IMR-90 (cell line): ENCODE results near the gene CBX8. TPM values are rescaled to one million over a fixed set of nuclear protein-coding genes. Genes with fewer than 3 reads are reported as not detected.

Experiments
- ATAC-seq: fragments of 200-7000 bp; cut with Tn5 transposase; 2 replicates; pipeline ENCODE4 v1.9.1; 2020; ENCODE audit warnings: low read depth, mild to moderate bottlenecking, moderate library complexity
- BruUV-seq: library from RNA; stranded (reverse); fragments of 400-500 nt; replicated peaks from 2 replicates; lab custom pipeline; 2021; lab: Mats Ljungman, UMichigan
- CTCF ChIA-PET: fragments of 300-600 bp; formaldehyde crosslinking; extraction: SDS; loops from one replicate; lab custom pipeline; 2021; ENCODE audit warnings: antibody characterized with exemption; lab: Yijun Ruan, JAX
- POLR2A ChIA-PET: fragments of 300-600 bp; sonication (Branson Sonifier 250); formaldehyde crosslinking; loops from one replicate; lab custom pipeline; 2022; ENCODE audit warnings: antibody characterized with exemption; ENCODE audit not compliant: unreplicated experiment; lab: Charles Lee
- DNase-seq: peaks from one replicate; pipeline ENCODE4 v3.0.0; 2013
- H2AFZ ChIP-seq: replicated peaks from 2 replicates; pipeline ENCODE3; 2013; ENCODE audit warnings: low read length, mild to moderate bottlenecking; ENCODE audit not compliant: poor library complexity
- H2AK5ac ChIP-seq: 2 replicates; pipeline ENCODE4 v1.6.1; 2013; ENCODE audit warnings: low read depth, low read length, inconsistent platforms
- H2AK9ac ChIP-seq: replicated peaks from 2 replicates; pipeline ENCODE3; 2013; ENCODE audit warnings: mild to moderate bottlenecking, low read depth, low read length, moderate library complexity; ENCODE audit not compliant: poor library complexity
- H2BK120ac ChIP-seq: 2 replicates; pipeline ENCODE4 v1.6.1; 2013; ENCODE audit warnings: low read depth, low read length, inconsistent platforms
- H2BK15ac ChIP-seq: 3 replicates; pipeline ENCODE4 v1.6.1; 2013; ENCODE audit warnings: low read depth, low read length, inconsistent platforms
- H2BK20ac ChIP-seq: 2 replicates; pipeline ENCODE4 v1.6.1; 2013; ENCODE audit warnings: low read depth, mild to moderate bottlenecking, inconsistent platforms, low read length, moderate library complexity
- H2BK5ac ChIP-seq: 2 replicates; pipeline ENCODE4 v1.6.1; 2013; ENCODE audit warnings: mild to moderate bottlenecking, low read depth, low read length, inconsistent platforms; ENCODE audit not compliant: poor library complexity, severe bottlenecking
- H3K14ac ChIP-seq: replicated peaks from 2 replicates; pipeline ENCODE4 v1.6.1; 2013; ENCODE audit warnings: low read depth, low read length, inconsistent platforms
- H3K18ac ChIP-seq: 2 replicates; pipeline ENCODE4 v1.6.1; 2013; ENCODE audit warnings: low read depth, low read length, control low read depth
- H3K23ac ChIP-seq: 2 replicates; pipeline ENCODE4 v1.6.1; 2013; ENCODE audit warnings: low read depth, low read length, inconsistent platforms
- H3K27ac ChIP-seq: 2 replicates; pipeline ENCODE4 v1.5.1; 2013; ENCODE audit warnings: mild to moderate bottlenecking, control low read depth, low read length; ENCODE audit not compliant: insufficient read depth
- H3K27me3 ChIP-seq: 2 replicates; pipeline ENCODE4 v1.6.1; 2013; ENCODE audit warnings: low read length; ENCODE audit not compliant: control insufficient read depth, insufficient read depth
- H3K36me3 ChIP-seq: 2 replicates; pipeline ENCODE4 v1.6.1; 2013; ENCODE audit warnings: low read length, mixed read lengths; ENCODE audit not compliant: control insufficient read depth, insufficient read depth
- H3K4ac ChIP-seq: 2 replicates; pipeline ENCODE4 v1.6.1; 2013; ENCODE audit warnings: low read depth, low read length, inconsistent platforms
- H3K4me1 ChIP-seq: 2 replicates; pipeline ENCODE4 v1.6.1; 2013; ENCODE audit warnings: low read length, mixed read lengths; ENCODE audit not compliant: control insufficient read depth, insufficient read depth
- H3K4me2 ChIP-seq: 2 replicates; pipeline ENCODE4 v1.6.1; 2013; ENCODE audit warnings: low read depth, mild to moderate bottlenecking, control low read depth, low read length, moderate library complexity
- H3K4me3 ChIP-seq: 2 replicates; pipeline ENCODE4 v1.5.1; 2013; ENCODE audit warnings: low read depth, mild to moderate bottlenecking, control low read depth, low read length, moderate library complexity; ENCODE audit not compliant: insufficient read depth
- H3K56ac ChIP-seq: 2 replicates; pipeline ENCODE4 v1.6.1; 2013; ENCODE audit warnings: low read length, inconsistent platforms; ENCODE audit not compliant: insufficient read depth; ENCODE audit errors: extremely low read depth
- H3K79me1 ChIP-seq, 2 experiments: 2 replicates each; pipeline ENCODE4 v1.6.1; 2013; ENCODE audit warnings: low read length in 2 of 2, inconsistent platforms in 1 of 2, low read depth in 1 of 2
- H3K9ac ChIP-seq: 2 replicates; pipeline ENCODE4 v1.6.1; 2013; ENCODE audit warnings: low read depth, low read length, control low read depth
- H3K9me1 ChIP-seq: 2 replicates; pipeline ENCODE4 v1.6.1; 2013; ENCODE audit warnings: low read length, inconsistent platforms; ENCODE audit not compliant: insufficient read depth
- H3K9me3 ChIP-seq: 2 replicates; pipeline ENCODE4 v1.6.1; 2013; ENCODE audit warnings: low read length; ENCODE audit not compliant: control insufficient read depth, insufficient read depth
- H4K20me1 ChIP-seq: 2 replicates; pipeline ENCODE4 v1.6.1; 2013; ENCODE audit warnings: low read length, inconsistent platforms; ENCODE audit not compliant: insufficient read depth
- H4K5ac ChIP-seq: 2 replicates; pipeline ENCODE4 v1.6.1; 2013; ENCODE audit warnings: mild to moderate bottlenecking, low read depth, low read length, control low read depth
- H4K8ac ChIP-seq, 2 experiments: 2 replicates each; pipeline ENCODE4 v1.6.1; 2013; ENCODE audit warnings: low read depth in 2 of 2, low read length in 2 of 2, control low read depth in 1 of 2, inconsistent platforms in 1 of 2
- H4K91ac ChIP-seq: 2 replicates; pipeline ENCODE4 v1.6.1; 2013; ENCODE audit warnings: low read depth, low read length, inconsistent platforms; ENCODE audit not compliant: insufficient read depth
- CEBPB ChIP-seq: IDR thresholded peaks from 2 replicates; pipeline ENCODE4 v1.6.1; 2012; ENCODE audit warnings: low read depth, low read length, improper control_type of control experiment
- CHD1 ChIP-seq: IDR thresholded peaks from 2 replicates; pipeline ENCODE4 v1.6.1; 2012; ENCODE audit warnings: low read depth, low read length, improper control_type of control experiment
- CTCF ChIP-seq: conservative IDR thresholded peaks from 2 replicates; pipeline ENCODE4 v1.5.1; 2012; ENCODE audit warnings: mild to moderate bottlenecking, low read depth, low read length, improper control_type of control experiment
- FOS ChIP-seq: fragments of 150-350 bp; IDR thresholded peaks from 2 replicates; pipeline ENCODE4 v1.6.1; 2016; ENCODE audit warnings: low read depth, low read length
- MAFK ChIP-seq: IDR thresholded peaks from 2 replicates; pipeline ENCODE4 v1.6.1; 2012; ENCODE audit warnings: low read depth, low read length, improper control_type of control experiment
- MXI1 ChIP-seq: IDR thresholded peaks from 2 replicates; pipeline ENCODE4 v1.6.1; 2012; ENCODE audit warnings: low read depth, mild to moderate bottlenecking, low read length, moderate library complexity, borderline replicate concordance
- NFE2L2 ChIP-seq: fragments of 150-350 bp; IDR thresholded peaks from 2 replicates; pipeline ENCODE4 v1.6.1; 2016; ENCODE audit warnings: low read depth, mild to moderate bottlenecking, low read length
- RAD21 ChIP-seq: IDR thresholded peaks from 2 replicates; pipeline ENCODE4 v1.6.1; 2012; ENCODE audit warnings: low read length, improper control_type of control experiment
- RFX5 ChIP-seq: IDR thresholded peaks from 2 replicates; pipeline ENCODE4 v1.8.0; 2012; ENCODE audit warnings: low read depth, mild to moderate bottlenecking, low read length, moderate library complexity
- SMC3 ChIP-seq: fragments of 150-350 bp; IDR thresholded peaks from 2 replicates; pipeline ENCODE4 v1.6.1; 2016; ENCODE audit warnings: low read depth, mild to moderate bottlenecking, antibody characterized with exemption, low read length, moderate library complexity
- WGBS, 2 experiments: methylation state at CpG; one replicate each; pipeline versions ENCODE4 v1.1.5 to v1.1.7; 2013; ENCODE audit warnings: missing lambda C conversion rate in 2 of 2; ENCODE audit not compliant: insufficient read length in 1 of 2; ENCODE audit errors: extremely low coverage in 2 of 2; 5-methylcytosine and 5-hydroxymethylcytosine counted together
- dilution Hi-C: fragments of 300-500 bp; cut with HindIII; formaldehyde crosslinking; loops from one replicate; pipeline ENCODE4 v1.14.3; 2018; ENCODE audit warnings: low sequenced_read_pairs; ENCODE audit not compliant: unreplicated experiment
- in situ Hi-C: fragments of 300-500 bp; cut with MboI; formaldehyde crosslinking; loops from 3 replicates; pipeline ENCODE4 v1.14.3; 2019; ENCODE audit warnings: low sequenced_read_pairs, inconsistent platforms, mixed read lengths
- intact Hi-C: fragments of 100-400 bp; cut with micrococcal nuclease; formaldehyde crosslinking; loops from 2 replicates; pipeline ENCODE4 v1.10.0; 2022
- polyA plus RNA-seq, 3 experiments: library from polyadenylated mRNA; depleted of rRNA; stranded (reverse); fragments of >200 nt; gene quantifications; 2 replicates each; pipeline ENCODE4 v1.2.3, GENCODE V29; 2012; ENCODE audit warnings: low replicate concordance in 1 of 3
- total RNA-seq: library from RNA; depleted of rRNA; stranded (reverse); fragments of >200 nt; gene quantifications from 2 replicates; pipeline ENCODE4 v1.2.3, GENCODE V29; 2012
- TF ChIP-seq, protein P1 (sequence below): fragments of 150-350 bp; IDR thresholded peaks from 2 replicates; pipeline ENCODE4 v1.6.1; 2016; ENCODE audit warnings: low read depth, mild to moderate bottlenecking, low read length, moderate library complexity, borderline replicate concordance

Gene CBX8
- total and polyA plus RNA-seq, 2 of the 4 experiments (the other 2 are of a cell fraction) = 3.2 to 5.4 TPM

GRCh38 chr17:79811868-79812352 is 15.0 kb upstream of the CBX8 start:
- intact Hi-C loops (no loop called here), dilution Hi-C loops (no loop called here), in situ Hi-C loops (no loop called here)
- H3K9me1 ChIP-seq = no peaks in the 10 kb centered on the region
- H3K9me3 ChIP-seq = no peaks in the 10 kb centered on the region; the same call in 1 of the 2 replicates
- H4K91ac ChIP-seq = no peak overlapping the region
- H3K27me3 ChIP-seq = peaks cover 90% of the 10 kb centered on the region
- H3K4me2 ChIP-seq = 0 out of 2 replicates have a peak overlapping the region, but pooled peaks have one; percentile 27
- no peak overlapping the region for H3K9ac ChIP-seq
- H2BK120ac ChIP-seq = 0 out of 2 replicates have a peak overlapping the region, but pooled peaks have one; percentile 19
- H3K4me1 ChIP-seq = peaks cover 12% of the 10 kb centered on the region
- no peak overlapping the region for H3K18ac ChIP-seq
- H3K27ac ChIP-seq = no peak overlapping the region
- H2BK20ac ChIP-seq = no peak overlapping the region
- no peak overlapping the region for H3K56ac ChIP-seq
- peak overlapping the region; percentile 79 for H2AK9ac ChIP-seq
- no peak overlapping the region for H2BK5ac ChIP-seq
- TF ChIP-seq FOS (no peak), RFX5 (no peak), SMC3 (no peak), NFE2L2 (no peak), CHD1 (no peak), RAD21 (no peak), CTCF (no peak), CEBPB (no peak), MAFK (no peak), MXI1 (no peak)
- TF ChIP-seq, protein P1, sequence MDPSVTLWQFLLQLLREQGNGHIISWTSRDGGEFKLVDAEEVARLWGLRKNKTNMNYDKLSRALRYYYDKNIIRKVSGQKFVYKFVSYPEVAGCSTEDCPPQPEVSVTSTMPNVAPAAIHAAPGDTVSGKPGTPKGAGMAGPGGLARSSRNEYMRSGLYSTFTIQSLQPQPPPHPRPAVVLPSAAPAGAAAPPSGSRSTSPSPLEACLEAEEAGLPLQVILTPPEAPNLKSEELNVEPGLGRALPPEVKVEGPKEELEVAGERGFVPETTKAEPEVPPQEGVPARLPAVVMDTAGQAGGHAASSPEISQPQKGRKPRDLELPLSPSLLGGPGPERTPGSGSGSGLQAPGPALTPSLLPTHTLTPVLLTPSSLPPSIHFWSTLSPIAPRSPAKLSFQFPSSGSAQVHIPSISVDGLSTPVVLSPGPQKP = no peak
- H4K5ac ChIP-seq = no peak overlapping the region
- no peak overlapping the region for H3K14ac ChIP-seq
- POLR2A ChIA-PET = no interaction called here
- H3K36me3 ChIP-seq = no peaks in the 10 kb centered on the region
- no peak overlapping the region for H4K8ac ChIP-seq
- DNase-seq (no peak), ATAC-seq (no peak)
- H2BK15ac ChIP-seq = no peak overlapping the region
- CTCF ChIA-PET = interaction anchor here (1.0 to 1.3 kb wide), 2 partner anchors 18 to 28 kb away, joined by 3 read pairs; partner anchors contain the start of gene CBX4
- WGBS, 2 experiments = 7% methylated on average over 5 of the region's 20 CpGs; no CpG with 5 or more reads in 1 of the 2 experiments
- H2AFZ ChIP-seq = peak overlapping the region; percentile 71
- peak overlapping the region; percentile 87 for H3K23ac ChIP-seq
- no peak overlapping the region for H3K4me3 ChIP-seq
- peak overlapping the region; percentile 33; the same call in 1 of the 2 replicates for H2AK5ac ChIP-seq
- no TSS peak for BruUV-seq
- no peaks in the 10 kb centered on the region for H3K79me1 ChIP-seq
- no peak overlapping the region; the same call in 1 of the 2 replicates for H3K4ac ChIP-seq
- peaks cover 4% of the 10 kb centered on the region for H4K20me1 ChIP-seq
